K562 (cell line): Measurements from ENCODE around the gene CBFA2T3.

Experiments
- CTCF ChIP-seq, 3 experiments: IDR thresholded peaks in 2 of 3; conservative IDR thresholded peaks in 1 of 3; 2 replicates each; pipeline ENCODE4 v1.5.1; 2011 to 2012; ENCODE audit warnings: low read length in 3 of 3, mild to moderate bottlenecking in 3 of 3, control low read depth in 2 of 3, improper control_type of control experiment in 1 of 3, inconsistent platforms in 1 of 3, low read depth in 1 of 3, mixed read lengths in 1 of 3, moderate library complexity in 1 of 3; ENCODE audit not compliant: insufficient read depth in 2 of 3
- E4F1 ChIP-seq: fragments of 250-450 bp; sonication (Bioruptor Pico); IDR thresholded peaks from 2 replicates; pipeline ENCODE4 v1.5.0; 2021; ENCODE audit warnings: mild to moderate bottlenecking, borderline replicate concordance
- GABPB1 ChIP-seq: sonication (generic); formaldehyde crosslinking; IDR thresholded peaks from 2 replicates; pipeline ENCODE4 v1.8.0; 2022; ENCODE audit warnings: mild to moderate bottlenecking, missing genetic modification reagents
- HDAC1 ChIP-seq, 2 experiments: fragments of 450-650 bp; IDR thresholded peaks; 2 replicates each; pipeline ENCODE4 v1.6.1; 2016 to 2017; ENCODE audit warnings: inconsistent platforms in 1 of 2, mild to moderate bottlenecking in 1 of 2, moderate library complexity in 1 of 2
- ZKSCAN1 ChIP-seq: fragments of 150-350 bp; IDR thresholded peaks from 2 replicates; pipeline ENCODE4 v1.6.1; 2016; ENCODE audit warnings: low read depth, low read length
- ZNF583 ChIP-seq: fragments of 250-450 bp; sonication (Bioruptor Pico); IDR thresholded peaks from 2 replicates; pipeline ENCODE4 v1.4.0; 2020

- TF ChIP-seq CTCF (IDR thresholded peaks at IDR 0.05 in 2 of 3, conservative IDR thresholded peaks at IDR 0.05 in 1 of 3; ENCODE audit: insufficient read depth in 2 of 3, low read depth in 1 of 3, low read length in 3 of 3): no peak
- no peak for TF ChIP-seq ZNF583 (CRISPR knock-in tag)
- no peak for TF ChIP-seq E4F1
- no peak for TF ChIP-seq GABPB1 (CRISPR knock-in tag)
- no peak for TF ChIP-seq ZKSCAN1
- no peak for TF ChIP-seq HDAC1 (IDR thresholded peaks at IDR 0.05)
Measured at GRCh38 chr16:88843256-88843655, 133.8 kb downstream of the CBFA2T3 start.
